Esophagus squamous epithelium (tissue), 5 donors: ENCODE data around the gene NPNT. TPM values are rescaled to one million over a fixed set of nuclear protein-coding genes. Genes with fewer than 3 reads are reported as not detected.

Experiments used
- DNase-seq: peaks from one replicate; lab custom pipeline; 2025; lab: John Stamatoyannopoulos, UW
- H3K27ac ChIP-seq, 4 donors: fragments of 200-600 bp; sonication (generic); one replicate each; pipeline ENCODE4 v1.5.1; 2016 to 2019; ENCODE audit warnings: mild to moderate bottlenecking in 1 of 4
- H3K27me3 ChIP-seq, 4 donors: fragments of 200-600 bp; sonication (generic); 1 replicate in 3 of 4; 2 replicates in 1 of 4; pipeline versions ENCODE4 v1.5.1 to v1.6.0; 2017 to 2021; ENCODE audit warnings: antibody characterized with exemption in 1 of 4
- H3K36me3 ChIP-seq, 3 donors: fragments of 200-600 bp; sonication (generic); one replicate each; pipeline ENCODE4 v1.5.1; 2016 to 2019
- H3K4me1 ChIP-seq, 3 donors: fragments of 200-600 bp; sonication (generic); one replicate each; pipeline ENCODE4 v1.5.1; 2017 to 2019
- H3K4me3 ChIP-seq, 4 donors: fragments of 200-600 bp; sonication (generic); 1 replicate in 3 of 4; 2 replicates in 1 of 4; pipeline ENCODE4 v1.5.1; 2016 to 2019; ENCODE audit warnings: mild to moderate bottlenecking in 2 of 4, moderate library complexity in 1 of 4
- H3K9me3 ChIP-seq, 3 donors: fragments of 200-600 bp; sonication (generic); one replicate each; pipeline ENCODE4 v1.5.1; 2016 to 2019
- POLR2A ChIP-seq, 4 donors: fragments of 450-650 bp; IDR thresholded peaks; one replicate each; pipeline ENCODE4 v1.6.1; 2017; ENCODE audit warnings: antibody characterized with exemption in 4 of 4, mild to moderate bottlenecking in 4 of 4, moderate library complexity in 3 of 4
- WGBS, 2 donors: methylation state at CpG; one replicate each; pipeline ENCODE4 v1.1.5; 2018; 5-methylcytosine and 5-hydroxymethylcytosine counted together
- intact Hi-C: fragments of 100-400 bp; cut with DNase I; formaldehyde crosslinking; loops from one replicate; pipeline ENCODE4 v1.15.0; 2022
- total RNA-seq, 4 donors: library from RNA; depleted of rRNA; stranded (reverse); fragments of >200 nt; gene quantifications; one replicate each; pipeline ENCODE4 v1.1.0, GENCODE V29; 2016
- TF ChIP-seq, protein P1 (sequence below), 6 experiments: fragments of 450-650 bp in 4 of 6; fragments of 200-600 bp in 2 of 6; sonication (generic) in 2 of 6; IDR thresholded peaks; one replicate each; pipeline ENCODE4 v1.5.1; 2016 to 2019; ENCODE audit warnings: antibody characterized with exemption in 6 of 6, mild to moderate bottlenecking in 4 of 6, moderate library complexity in 4 of 6
- donor health status: DM: yes; HTN: yes; CAD: no.

The NPNT gene
- total RNA-seq, 4 donors from 2014 or later: 7.5 to 17.2 (median 15.7) TPM

DNA sequence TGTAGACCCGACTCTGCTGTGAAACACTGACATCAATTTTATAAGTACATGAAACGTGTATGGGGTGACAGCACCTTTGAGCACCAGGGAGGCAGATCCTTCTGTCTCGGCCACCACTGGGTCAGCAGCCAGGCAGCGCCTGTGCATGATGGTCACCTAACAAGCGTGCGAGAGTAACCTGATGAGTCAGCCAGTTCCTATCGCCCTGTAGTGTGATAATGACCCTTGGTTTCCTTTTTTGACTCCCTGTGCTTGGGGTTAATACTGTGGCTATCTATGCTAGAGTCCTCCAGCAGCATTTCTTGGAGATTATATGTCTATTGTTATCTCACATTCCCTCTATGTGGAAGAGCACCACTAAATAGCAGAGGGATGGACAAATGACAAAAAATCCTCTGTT, 101.6 kb downstream of the NPNT start:
- DNase-seq: no peak
- no peaks in the 10 kb centered on the region for H3K9me3 ChIP-seq
- no peaks in the 10 kb centered on the region for H3K27me3 ChIP-seq
- H3K4me1 ChIP-seq: peaks cover 0 to 23% (median 6%) of the 10 kb centered on the region in 3 donors
- TF ChIP-seq, protein P1, sequence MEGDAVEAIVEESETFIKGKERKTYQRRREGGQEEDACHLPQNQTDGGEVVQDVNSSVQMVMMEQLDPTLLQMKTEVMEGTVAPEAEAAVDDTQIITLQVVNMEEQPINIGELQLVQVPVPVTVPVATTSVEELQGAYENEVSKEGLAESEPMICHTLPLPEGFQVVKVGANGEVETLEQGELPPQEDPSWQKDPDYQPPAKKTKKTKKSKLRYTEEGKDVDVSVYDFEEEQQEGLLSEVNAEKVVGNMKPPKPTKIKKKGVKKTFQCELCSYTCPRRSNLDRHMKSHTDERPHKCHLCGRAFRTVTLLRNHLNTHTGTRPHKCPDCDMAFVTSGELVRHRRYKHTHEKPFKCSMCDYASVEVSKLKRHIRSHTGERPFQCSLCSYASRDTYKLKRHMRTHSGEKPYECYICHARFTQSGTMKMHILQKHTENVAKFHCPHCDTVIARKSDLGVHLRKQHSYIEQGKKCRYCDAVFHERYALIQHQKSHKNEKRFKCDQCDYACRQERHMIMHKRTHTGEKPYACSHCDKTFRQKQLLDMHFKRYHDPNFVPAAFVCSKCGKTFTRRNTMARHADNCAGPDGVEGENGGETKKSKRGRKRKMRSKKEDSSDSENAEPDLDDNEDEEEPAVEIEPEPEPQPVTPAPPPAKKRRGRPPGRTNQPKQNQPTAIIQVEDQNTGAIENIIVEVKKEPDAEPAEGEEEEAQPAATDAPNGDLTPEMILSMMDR (IDR thresholded peaks at IDR 0.05): no peak
- TF ChIP-seq POLR2A (IDR thresholded peaks at IDR 0.05): no peak
- no peak overlapping the region for H3K27ac ChIP-seq
- H3K36me3 ChIP-seq: no peaks in the 10 kb centered on the region
- 79 to 81% methylated on average over 7 of the region's 7 CpGs for WGBS, 2 donors
- intact Hi-C loops: no loop called here
- H3K4me3 ChIP-seq: no peak overlapping the region

- Histone ChIP-seq H3K4me1 (peaks cover 0 to 21% (median 6%) of the 10 kb centered on the region in 3 donors), H3K27me3 (no peaks in the 10 kb centered on the region), H3K27ac (no peak overlapping the region), H3K4me3 (no peak overlapping the region), H3K36me3 (no peaks in the 10 kb centered on the region), H3K9me3 (no peaks in the 10 kb centered on the region)
- intact Hi-C loops: no loop called here
- 68 to 69% methylated on average over 7 of the region's 7 CpGs for WGBS, 2 donors
- TF ChIP-seq, protein P1 (IDR thresholded peaks at IDR 0.05): no peak
- TF ChIP-seq POLR2A (IDR thresholded peaks at IDR 0.05): no peak
- DNase-seq: no peak
Observed at GRCh38 chr4:105998171-105999063, 103.1 kb downstream of the NPNT start.

GRCh38 chr4:106002994-106003393, 107.7 kb downstream of the NPNT start:
- no peak for TF ChIP-seq POLR2A (IDR thresholded peaks at IDR 0.05)
- TF ChIP-seq, protein P1 (IDR thresholded peaks at IDR 0.05): no peak
- no peaks in the 10 kb centered on the region for H3K36me3 ChIP-seq
- intact Hi-C loops: no loop called here
- DNase-seq: no peak
- H3K27ac ChIP-seq: no peak overlapping the region
- 70 to 78% methylated on average over 2 of the region's 2 CpGs for WGBS, 2 donors
- no peaks in the 10 kb centered on the region for H3K27me3 ChIP-seq
- H3K9me3 ChIP-seq: no peaks in the 10 kb centered on the region
- no peak overlapping the region for H3K4me3 ChIP-seq
- no peaks in the 10 kb centered on the region for H3K4me1 ChIP-seq

GRCh38 chr4:106010761-106011160, 115.5 kb downstream of the NPNT start:
- no peak for DNase-seq
- 93 to 94% methylated on average over 2 of the region's 2 CpGs for WGBS, 2 donors
- no peak overlapping the region for H3K4me3 ChIP-seq
- TF ChIP-seq, protein P1 (IDR thresholded peaks at IDR 0.05): no peak
- no peak for TF ChIP-seq POLR2A (IDR thresholded peaks at IDR 0.05)
- intact Hi-C loops: no loop called here
- H3K27me3 ChIP-seq: no peaks in the 10 kb centered on the region
- no peaks in the 10 kb centered on the region for H3K4me1 ChIP-seq
- H3K9me3 ChIP-seq: peaks cover 0 to 17% (median 7%) of the 10 kb centered on the region in 3 donors
- no peaks in the 10 kb centered on the region for H3K36me3 ChIP-seq
- H3K27ac ChIP-seq: no peak overlapping the region

- Histone ChIP-seq H3K27me3 (no peaks in the 10 kb centered on the region), H3K4me3 (no peak overlapping the region), H3K27ac (no peak overlapping the region), H3K9me3 (peaks cover 0 to 17% (median 7%) of the 10 kb centered on the region in 3 donors), H3K36me3 (no peaks in the 10 kb centered on the region), H3K4me1 (no peaks in the 10 kb centered on the region)
- intact Hi-C loops: no loop called here
- WGBS, 2 donors: 83 to 100% methylated on average over 1 of the region's 1 CpG
- no peak for DNase-seq
- TF ChIP-seq, protein P1 (IDR thresholded peaks at IDR 0.05): no peak
- TF ChIP-seq POLR2A (IDR thresholded peaks at IDR 0.05): no peak
Observed at GRCh38 chr4:106011387-106011786, 116.1 kb downstream of the NPNT start.
